Naive B cell (primary cell): ENCODE results near the gene PLA2G1B. TPM values are rescaled to one million over a fixed set of nuclear protein-coding genes. Genes with fewer than 3 reads are reported as not detected.

ENCODE experiments used
- ATAC-seq, 2 donors: fragments of 150-1000 bp; cut with Tn5 transposase; 2 replicates each; pipeline ENCODE4 v1.10.0; 2021; ENCODE audit warnings: low read depth in 2 of 2, mild to moderate bottlenecking in 2 of 2, moderate library complexity in 2 of 2
- DNase-seq: peaks from one replicate; pipeline ENCODE4 v3.0.0; 2022
- H3K27ac Mint-ChIP-seq, 6 donors: one replicate each; pipeline ENCODE4 v1.8.0; 2020 to 2022; ENCODE audit warnings: mild to moderate bottlenecking in 6 of 6, mixed read lengths in 6 of 6, moderate library complexity in 5 of 6, inconsistent platforms in 2 of 6
- H3K27me3 Mint-ChIP-seq, 3 donors: one replicate each; pipeline ENCODE4 v1.8.0; 2021 to 2022; ENCODE audit warnings: mixed read lengths in 3 of 3, mild to moderate bottlenecking in 1 of 3
- H3K36me3 Mint-ChIP-seq, 2 donors: one replicate each; pipeline ENCODE4 v1.8.0; 2020 to 2022; ENCODE audit warnings: mixed read lengths in 2 of 2, inconsistent platforms in 1 of 2, mild to moderate bottlenecking in 1 of 2
- H3K4me1 Mint-ChIP-seq, 3 donors: one replicate each; pipeline ENCODE4 v1.8.0; 2020 to 2022; ENCODE audit warnings: mixed read lengths in 3 of 3, inconsistent platforms in 1 of 3, mild to moderate bottlenecking in 1 of 3, moderate library complexity in 1 of 3
- H3K4me3 Mint-ChIP-seq, 8 donors: one replicate each; pipeline ENCODE4 v1.8.0; 2020 to 2022; ENCODE audit warnings: mild to moderate bottlenecking in 8 of 8, mixed read lengths in 8 of 8, moderate library complexity in 8 of 8, inconsistent platforms in 2 of 8
- H3K9me3 Mint-ChIP-seq, 7 donors: one replicate each; pipeline ENCODE4 v1.8.0; 2020 to 2022; ENCODE audit warnings: mixed read lengths in 7 of 7, mild to moderate bottlenecking in 5 of 7, inconsistent platforms in 2 of 7, moderate library complexity in 1 of 7
- polyA plus RNA-seq, 6 donors: library from polyadenylated mRNA; unstranded; fragments of 300-500 nt; fragmentation: Illumina TruSeq; gene quantifications; one replicate each; pipeline ENCODE4 v1.2.3, GENCODE V29; 2021; ENCODE audit warnings: low read depth in 6 of 6

Gene PLA2G1B
- polyA plus RNA-seq, 6 donors from 2014 or later: not detected

GRCh38 chr12:120366341-120366705 lies 38.7 kb upstream of the PLA2G1B start:
- Mint-ChIP-seq H3K4me3 (peak overlapping the region in 2 of 8 donors; percentile 17 to 53), H3K36me3 (no peaks in the 10 kb centered on the region)
- no peak for ATAC-seq

GRCh38 chr12:120365675-120366340 lies 38.2 kb upstream of the PLA2G1B start:
- peaks cover 19 to 33% (median 22%) of the 10 kb centered on the region in 3 donors for H3K4me1 Mint-ChIP-seq
- ATAC-seq (no peak), DNase-seq (no peak)
- H3K9me3 Mint-ChIP-seq: peaks cover 0 to 2% (median 0%) of the 10 kb centered on the region in 7 donors
- H3K4me3 Mint-ChIP-seq: no peak overlapping the region
- no peak overlapping the region for H3K27ac Mint-ChIP-seq
- H3K27me3 Mint-ChIP-seq: peaks cover 72 to 86% (median 84%) of the 10 kb centered on the region in 3 donors
- no peaks in the 10 kb centered on the region for H3K36me3 Mint-ChIP-seq

More at GRCh38 chr12:120366341-120366705, 38.7 kb upstream of the PLA2G1B start:
- Mint-ChIP-seq H3K4me1 (peaks cover 19 to 30% (median 22%) of the 10 kb centered on the region in 3 donors), H3K9me3 (peaks cover 0 to 2% (median 0%) of the 10 kb centered on the region in 7 donors), H3K27me3 (peaks cover 74 to 86% (median 84%) of the 10 kb centered on the region in 3 donors), H3K27ac (peak overlapping the region in 1 of 6 donors; percentile 13)
- no peak for DNase-seq

- Mint-ChIP-seq H3K4me3 (peak overlapping the region in 1 of 8 donors; percentile 50), H3K9me3 (peaks cover 0 to 2% (median 0%) of the 10 kb centered on the region in 7 donors), H3K36me3 (no peaks in the 10 kb centered on the region), H3K27me3 (peaks cover 62 to 86% (median 83%) of the 10 kb centered on the region in 3 donors), H3K4me1 (peaks cover 6 to 21% (median 12%) of the 10 kb centered on the region in 3 donors), H3K27ac (peak overlapping the region in 1 of 6 donors; percentile 24)
- ATAC-seq (no peak), DNase-seq (no peak)
Observed at GRCh38 chr12:120364487-120364886, 36.9 kb upstream of the PLA2G1B start.

GRCh38 chr12:120363274-120363855 lies 35.8 kb upstream of the PLA2G1B start:
- peaks cover 67 to 95% (median 90%) of the 10 kb centered on the region in 3 donors for H3K27me3 Mint-ChIP-seq
- H3K27ac Mint-ChIP-seq: peak overlapping the region in 1 of 6 donors; percentile 39
- ATAC-seq: no peak
- peaks cover 4 to 20% (median 10%) of the 10 kb centered on the region in 3 donors for H3K4me1 Mint-ChIP-seq
- no peaks in the 10 kb centered on the region for H3K36me3 Mint-ChIP-seq
- peaks cover 0 to 2% (median 0%) of the 10 kb centered on the region in 7 donors for H3K9me3 Mint-ChIP-seq
- DNase-seq: no peak
- H3K4me3 Mint-ChIP-seq: no peak overlapping the region

- Mint-ChIP-seq H3K27ac (no peak overlapping the region), H3K9me3 (peaks cover 0 to 2% (median 0%) of the 10 kb centered on the region in 7 donors), H3K4me1 (peaks cover 4 to 17% (median 10%) of the 10 kb centered on the region in 3 donors), H3K27me3 (peaks cover 72 to 99% (median 95%) of the 10 kb centered on the region in 3 donors), H3K4me3 (peak overlapping the region in 2 of 8 donors; percentile 41 to 74), H3K36me3 (no peaks in the 10 kb centered on the region)
- no peak for ATAC-seq
- DNase-seq: no peak
Observed at GRCh38 chr12:120362516-120363273, 35.1 kb upstream of the PLA2G1B start.

- H3K27ac Mint-ChIP-seq: no peak overlapping the region
- no peaks in the 10 kb centered on the region for H3K36me3 Mint-ChIP-seq
- H3K4me3 Mint-ChIP-seq: peak overlapping the region in 5 of 8 donors; percentile 33 to 66 (median 45)
- H3K27me3 Mint-ChIP-seq: peaks cover 69 to 94% (median 91%) of the 10 kb centered on the region in 3 donors
- peak; percentile 68 to 76 for ATAC-seq
- DNase-seq: peak; percentile 15
- peaks cover 0 to 2% (median 0%) of the 10 kb centered on the region in 7 donors for H3K9me3 Mint-ChIP-seq
- H3K4me1 Mint-ChIP-seq: peaks cover 4 to 10% (median 10%) of the 10 kb centered on the region in 3 donors
Observed at GRCh38 chr12:120361506-120362208, 34.1 kb upstream of the PLA2G1B start.

- Mint-ChIP-seq H3K27me3 (peaks cover 56 to 77% (median 77%) of the 10 kb centered on the region in 3 donors), H3K27ac (no peak overlapping the region), H3K4me1 (peaks cover 7 to 10% (median 10%) of the 10 kb centered on the region in 3 donors), H3K9me3 (peaks cover 0 to 2% (median 0%) of the 10 kb centered on the region in 7 donors), H3K4me3 (peak overlapping the region in 1 of 8 donors; percentile 1), H3K36me3 (no peaks in the 10 kb centered on the region)
- ATAC-seq (no peak), DNase-seq (no peak)
Observed at GRCh38 chr12:120359128-120359527, 31.5 kb upstream of the PLA2G1B start.

GRCh38 chr12:120358412-120359100 lies 31.0 kb upstream of the PLA2G1B start:
- H3K4me1 Mint-ChIP-seq: peaks cover 7 to 10% (median 10%) of the 10 kb centered on the region in 3 donors
- no peak overlapping the region for H3K27ac Mint-ChIP-seq
- DNase-seq (no peak), ATAC-seq (no peak)
- H3K4me3 Mint-ChIP-seq: no peak overlapping the region
- peaks cover 54 to 76% (median 75%) of the 10 kb centered on the region in 3 donors for H3K27me3 Mint-ChIP-seq
- no peaks in the 10 kb centered on the region for H3K36me3 Mint-ChIP-seq
- H3K9me3 Mint-ChIP-seq: peaks cover 0 to 2% (median 0%) of the 10 kb centered on the region in 7 donors

GRCh38 chr12:120357104-120357503 lies 29.5 kb upstream of the PLA2G1B start:
- H3K4me3 Mint-ChIP-seq: no peak overlapping the region
- peaks cover 5 to 7% (median 6%) of the 10 kb centered on the region in 3 donors for H3K4me1 Mint-ChIP-seq
- peak overlapping the region in 1 of 6 donors; percentile 28 for H3K27ac Mint-ChIP-seq
- no peaks in the 10 kb centered on the region for H3K36me3 Mint-ChIP-seq
- no peaks in the 10 kb centered on the region for H3K9me3 Mint-ChIP-seq
- no peak for ATAC-seq
- peaks cover 48 to 73% (median 72%) of the 10 kb centered on the region in 3 donors for H3K27me3 Mint-ChIP-seq
- no peak for DNase-seq

GRCh38 chr12:120356567-120357030 lies 29.0 kb upstream of the PLA2G1B start:
- DNase-seq (peak; percentile 57), ATAC-seq (peak; percentile 83 to 85)
- Mint-ChIP-seq H3K27me3 (peaks cover 46 to 68% (median 67%) of the 10 kb centered on the region in 3 donors), H3K4me3 (no peak overlapping the region), H3K9me3 (no peaks in the 10 kb centered on the region), H3K36me3 (no peaks in the 10 kb centered on the region), H3K27ac (no peak overlapping the region), H3K4me1 (peaks cover 2 to 5% (median 3%) of the 10 kb centered on the region in 3 donors)

GRCh38 chr12:120353556-120354317 lies 26.2 kb upstream of the PLA2G1B start:
- Mint-ChIP-seq H3K27ac (peak overlapping the region in 1 of 6 donors; percentile 49), H3K9me3 (no peaks in the 10 kb centered on the region), H3K4me1 (peaks cover 0 to 3% (median 0%) of the 10 kb centered on the region in 3 donors), H3K36me3 (no peaks in the 10 kb centered on the region), H3K27me3 (peaks cover 34 to 56% (median 46%) of the 10 kb centered on the region in 3 donors), H3K4me3 (no peak overlapping the region)
- ATAC-seq (no peak), DNase-seq (no peak)
